D341Med (cell line): ENCODE results near the gene DUSP9.
"Not testable (repeated sequence)": the region's sequence is repeated elsewhere in the genome, so short reads cannot be mapped to it uniquely, and the experiment has no call there.

Source experiments
- DNase-seq: peaks from one replicate; pipeline ENCODE4 v3.0.0; 2012; ENCODE audit warnings: low spot score

Gene DUSP9

GRCh38 chrX:153691032-153691827, 44.2 kb downstream of the DUSP9 start:
- not testable (repeated sequence) for DNase-seq

GRCh38 chrX:153692003-153692402, 45.0 kb downstream of the DUSP9 start:
- DNase-seq = no peak

DNA sequence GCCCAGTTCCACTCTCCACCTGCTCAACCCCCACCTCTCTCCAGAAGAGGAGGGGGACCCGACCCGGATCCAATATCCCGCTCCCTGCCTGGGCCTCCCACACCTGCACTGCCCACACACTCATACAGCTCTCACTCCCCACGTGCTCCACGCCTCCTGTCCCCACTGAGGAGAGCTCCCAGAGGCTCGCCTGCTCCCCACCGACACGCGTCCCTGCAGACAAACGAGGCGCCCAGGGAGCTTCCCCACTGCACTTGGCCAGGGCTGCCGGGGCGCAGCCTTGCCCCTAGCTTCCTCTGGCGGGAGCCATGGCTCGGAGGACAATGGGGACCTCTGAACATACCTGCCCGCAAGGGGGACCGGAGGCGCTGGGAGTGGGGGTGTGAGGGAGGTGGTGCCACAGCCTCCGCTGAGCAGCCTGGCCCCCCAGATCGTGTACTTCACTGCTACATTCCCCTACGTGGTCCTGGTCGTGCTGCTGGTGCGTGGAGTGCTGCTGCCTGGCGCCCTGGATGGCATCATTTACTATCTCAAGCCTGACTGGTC, 45.7 kb downstream of the DUSP9 start:
- DNase-seq = no peak

- no peak for DNase-seq
Measured at GRCh38 chrX:153693216-153694086, 46.4 kb downstream of the DUSP9 start.

DNA sequence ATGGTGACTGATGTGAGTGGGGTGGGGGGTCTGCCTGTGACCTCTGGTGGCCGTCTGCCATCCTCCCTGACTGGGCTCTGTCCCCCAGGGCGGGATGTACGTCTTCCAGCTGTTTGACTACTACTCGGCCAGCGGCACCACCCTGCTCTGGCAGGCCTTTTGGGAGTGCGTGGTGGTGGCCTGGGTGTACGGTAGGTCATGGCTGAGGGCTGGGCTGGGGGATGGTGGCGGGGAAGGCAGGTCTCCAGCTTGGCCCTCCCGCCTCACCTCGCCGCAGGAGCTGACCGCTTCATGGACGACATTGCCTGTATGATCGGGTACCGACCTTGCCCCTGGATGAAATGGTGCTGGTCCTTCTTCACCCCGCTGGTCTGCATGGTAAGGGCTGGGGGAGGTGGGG, 47.3 kb downstream of the DUSP9 start:
- DNase-seq = not testable (repeated sequence)

GRCh38 chrX:153694687-153695270, 47.8 kb downstream of the DUSP9 start:
- no peak for DNase-seq

GRCh38 chrX:153696100-153696499, 49.1 kb downstream of the DUSP9 start:
- no peak for DNase-seq

GRCh38 chrX:153696538-153696937, 49.5 kb downstream of the DUSP9 start:
- DNase-seq = not testable (repeated sequence)

DNA sequence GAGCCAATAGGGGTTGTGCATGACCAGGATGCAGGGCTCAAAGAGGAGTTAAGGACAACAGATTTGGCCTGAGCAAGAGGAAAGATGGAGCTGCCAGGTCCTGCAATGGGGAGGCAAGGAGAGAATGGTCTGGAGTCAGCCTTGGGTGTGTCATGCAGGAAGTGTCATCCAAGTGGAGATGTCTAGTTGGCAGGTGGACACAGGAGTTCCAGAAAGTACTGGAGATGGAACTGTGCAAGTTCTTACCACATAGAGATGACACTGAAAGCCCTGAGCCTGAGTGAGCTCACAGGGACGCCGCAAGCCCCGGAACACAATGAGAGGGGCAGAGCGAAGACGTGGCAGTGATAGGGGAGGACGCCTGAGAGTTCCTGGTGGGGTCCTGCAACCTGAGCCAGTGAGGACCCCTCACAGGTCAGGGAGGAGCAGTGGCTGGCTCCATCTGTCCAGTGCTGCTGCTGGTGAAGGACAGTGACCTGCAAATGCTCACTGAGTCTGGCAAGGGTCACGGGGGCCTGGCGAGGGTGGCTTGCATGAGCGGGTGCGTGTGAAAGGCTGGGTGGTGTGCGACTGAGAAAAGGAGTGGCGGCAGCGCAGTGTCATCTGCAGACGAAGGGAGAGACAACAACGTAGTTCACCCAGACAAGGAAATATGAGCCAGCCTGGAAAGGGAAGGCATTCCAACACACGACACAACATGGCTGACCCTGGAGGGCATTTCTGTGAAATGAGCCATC, 50.2 kb downstream of the DUSP9 start:
- not testable (repeated sequence) for DNase-seq

GRCh38 chrX:153697924-153698865, 51.2 kb downstream of the DUSP9 start:
- no peak for DNase-seq

- not testable (repeated sequence) for DNase-seq
Measured at GRCh38 chrX:153699210-153699783, 52.3 kb downstream of the DUSP9 start.

DNA sequence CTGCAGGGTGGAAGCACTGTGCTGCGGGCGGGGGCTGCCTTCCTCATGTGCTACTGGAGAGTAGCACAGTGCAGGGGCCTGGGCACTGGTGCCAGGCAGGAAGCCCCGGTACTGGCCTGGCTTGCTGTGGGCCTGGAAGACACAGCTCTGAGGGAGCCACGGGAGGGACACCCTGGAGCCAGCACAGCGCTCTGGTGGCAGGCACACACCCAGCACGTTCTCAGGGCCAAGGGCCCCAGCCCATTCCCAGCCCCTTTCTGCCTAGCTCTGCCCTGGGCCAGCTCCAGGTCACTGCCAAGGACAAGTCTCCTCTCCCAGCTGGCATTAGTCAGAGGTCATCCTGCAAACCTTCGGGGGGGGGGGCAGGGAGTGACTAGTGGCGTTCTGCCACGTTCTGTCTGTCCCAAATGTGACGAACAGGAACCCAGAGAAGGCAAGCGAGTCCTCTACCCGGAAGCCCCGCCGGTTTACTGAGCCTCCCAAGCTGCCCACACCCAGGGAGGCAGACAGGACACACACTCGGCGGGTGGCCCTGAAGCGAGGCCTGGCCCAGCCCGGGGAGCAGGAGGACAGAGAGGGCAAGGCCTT, 52.9 kb downstream of the DUSP9 start:
- not testable (repeated sequence) for DNase-seq

GRCh38 chrX:153700376-153700945, 53.5 kb downstream of the DUSP9 start:
- DNase-seq = no peak
